NCI-H187 (cell line): ENCODE data around the gene SLC26A11.
"Not testable (repeated sequence)": the region's sequence is repeated elsewhere in the genome, so short reads cannot be mapped to it uniquely, and the experiment has no call there.

ENCODE experiments used
- DNase-seq, 2 experiments: peaks; one replicate each; lab custom pipeline; 2025; lab: John Stamatoyannopoulos, UW

Gene SLC26A11

DNA sequence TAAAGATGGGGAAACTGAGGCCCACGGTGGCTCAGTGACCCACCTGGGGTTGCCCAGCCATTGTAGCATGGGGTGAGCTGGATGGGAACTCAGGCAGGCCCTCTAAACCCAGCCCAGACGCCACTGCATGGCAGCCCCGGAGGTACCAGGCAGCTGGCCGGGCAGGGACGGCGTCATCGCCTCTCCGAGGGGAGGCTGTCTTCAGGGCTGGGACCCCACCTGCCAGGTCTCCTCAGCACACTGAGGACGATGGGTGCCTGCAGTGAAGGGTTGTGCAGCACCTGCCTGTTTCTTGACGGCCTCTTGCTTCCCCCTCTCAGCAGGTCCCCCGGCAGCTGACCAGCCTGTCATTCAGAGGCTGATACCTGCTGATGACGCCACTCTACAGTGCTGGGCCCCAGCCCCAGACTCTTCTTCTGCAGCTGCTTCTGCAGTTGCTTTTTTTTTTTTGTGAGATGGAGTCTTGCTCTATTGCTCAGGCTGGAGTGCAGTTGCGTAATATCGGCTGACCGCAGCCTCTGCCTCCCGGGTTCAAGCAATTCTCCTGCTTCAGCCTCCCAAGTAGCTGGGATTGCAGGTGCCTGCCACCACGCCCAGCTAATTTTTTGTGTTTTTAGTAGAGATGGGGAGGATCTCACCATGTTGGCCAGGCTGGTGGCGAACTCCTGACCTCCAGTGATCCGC is 65.2 kb downstream of the SLC26A11 start:
- no peak for DNase-seq

GRCh38 chr17:80286638-80286960 is 66.4 kb downstream of the SLC26A11 start:
- no peak for DNase-seq

DNA sequence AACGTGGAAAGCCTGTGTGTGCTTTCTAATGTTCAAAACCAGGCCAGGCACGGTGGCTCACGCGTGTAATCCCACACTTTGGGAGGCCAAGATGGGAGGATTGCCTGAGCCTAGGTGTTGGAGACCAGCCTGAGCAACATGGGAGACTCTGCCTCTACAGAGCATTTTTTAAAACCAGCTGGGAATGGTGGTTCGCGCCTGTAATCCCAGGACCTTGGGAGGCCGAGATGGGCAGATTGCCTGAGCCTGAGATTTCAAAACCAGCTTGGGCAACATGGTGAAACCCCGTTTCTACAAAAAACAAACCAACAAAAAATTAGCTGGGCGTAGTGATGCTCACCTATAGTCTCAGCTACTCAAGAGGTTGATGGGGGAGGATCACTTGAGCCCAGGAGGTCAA is 66.8 kb downstream of the SLC26A11 start:
- DNase-seq: no peak

GRCh38 chr17:80287806-80288567 is 67.8 kb downstream of the SLC26A11 start:
- DNase-seq: no peak

- DNase-seq: no peak
These were observed 69.4 kb downstream of the SLC26A11 start for GRCh38 chr17:80289616-80290015.

- no peak for DNase-seq
These were observed 69.9 kb downstream of the SLC26A11 start for GRCh38 chr17:80290156-80290555.

DNA sequence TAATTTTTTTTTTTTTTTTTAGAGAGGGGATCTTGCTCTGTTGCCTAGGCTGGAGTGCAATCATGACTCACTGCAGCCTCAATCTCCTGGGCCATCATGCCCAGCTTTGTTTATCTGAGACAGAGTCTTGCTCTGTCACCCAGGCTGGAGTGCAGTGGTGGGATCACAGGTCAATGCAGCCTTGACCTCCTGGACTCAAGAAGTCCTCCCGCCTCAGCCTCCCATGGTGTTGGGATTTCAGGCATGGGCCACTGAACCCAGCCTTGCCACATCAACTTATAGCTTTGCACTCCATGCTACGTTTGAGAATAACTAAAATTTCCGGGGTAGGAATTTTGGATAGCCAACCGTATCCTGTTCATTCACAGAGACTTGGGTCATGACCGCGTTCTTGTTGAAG is 71.0 kb downstream of the SLC26A11 start:
- no peak for DNase-seq

DNA sequence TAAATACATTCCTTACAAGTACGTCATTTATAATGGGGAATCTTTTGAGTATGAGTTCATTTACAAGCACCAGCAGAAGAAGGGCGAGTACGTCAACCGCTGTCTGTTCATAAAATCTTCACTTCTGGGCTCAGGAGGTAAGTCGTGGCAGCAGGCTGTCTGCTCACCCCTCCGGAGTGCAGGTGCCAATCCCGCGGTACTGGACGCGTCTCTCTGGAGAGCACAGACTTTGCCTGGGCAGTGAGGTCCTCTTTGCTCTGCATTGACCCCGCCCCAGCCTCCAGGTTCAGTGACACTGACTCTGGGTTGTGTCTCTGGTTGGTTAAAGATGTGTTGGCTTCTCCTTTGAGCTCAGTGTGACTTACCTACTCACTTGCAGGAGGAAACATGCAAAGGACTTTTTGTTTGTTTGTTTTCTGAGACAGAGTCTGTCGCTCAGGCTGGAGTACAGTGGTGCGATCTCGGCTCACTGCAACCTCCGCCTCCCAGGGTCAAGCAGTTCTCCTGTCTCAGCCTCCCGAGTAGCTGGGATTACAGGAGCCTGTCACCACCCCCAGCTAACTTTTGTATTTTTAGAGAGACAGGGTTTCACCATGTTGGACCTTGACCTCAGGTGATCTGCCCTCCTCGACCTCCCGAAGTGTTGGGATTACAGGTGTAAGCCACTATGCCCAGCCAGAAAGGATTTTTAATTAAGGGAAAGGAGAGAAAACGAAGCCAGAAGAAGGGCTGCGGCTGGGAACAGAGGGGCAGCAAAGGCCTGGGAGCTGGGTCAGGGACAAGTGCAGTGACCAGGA is 71.7 kb downstream of the SLC26A11 start:
- DNase-seq: no peak

- no peak for DNase-seq
These were observed 72.3 kb downstream of the SLC26A11 start for GRCh38 chr17:80292521-80292971.

DNA sequence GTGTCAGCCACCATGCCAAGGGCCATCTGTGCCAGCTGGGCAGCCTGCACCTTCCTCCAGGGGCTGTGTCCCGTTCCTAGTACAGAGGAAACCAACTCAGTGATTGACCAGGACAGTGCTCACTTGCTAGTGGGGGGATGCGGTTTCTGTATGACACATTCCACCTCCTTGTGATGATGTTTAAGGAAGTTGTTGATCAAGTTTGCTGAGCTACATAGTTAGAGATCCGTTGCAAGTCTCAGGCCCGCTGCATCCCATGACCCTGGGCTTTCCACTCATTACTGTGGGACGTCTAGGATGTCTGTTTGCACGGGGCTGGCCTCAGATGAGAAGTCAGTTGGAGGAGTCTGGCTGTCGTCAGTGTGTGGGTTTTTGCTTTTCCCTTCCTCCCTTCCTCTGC is 74.0 kb downstream of the SLC26A11 start:
- DNase-seq: no peak

DNA sequence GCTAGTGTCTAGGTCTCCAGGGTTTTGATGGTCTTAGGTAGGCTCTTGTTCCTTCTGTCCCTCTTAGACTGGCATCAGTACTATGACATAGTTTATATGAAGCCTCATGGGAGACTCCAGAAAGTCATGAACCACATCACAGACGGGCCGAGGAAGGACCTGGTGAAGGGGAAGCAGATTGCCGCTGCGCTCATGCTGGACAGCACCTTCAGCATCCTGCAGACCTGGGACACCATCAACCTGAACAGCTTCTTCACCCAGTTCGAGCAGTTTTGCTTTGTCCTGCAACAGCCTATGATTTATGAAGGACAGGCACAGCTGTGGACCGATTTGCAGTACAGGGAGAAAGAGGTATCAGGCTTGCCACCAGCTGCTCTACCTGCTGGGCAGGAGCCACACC is 74.4 kb downstream of the SLC26A11 start:
- DNase-seq: no peak

GRCh38 chr17:80295146-80295545 is 74.9 kb downstream of the SLC26A11 start:
- no peak for DNase-seq

- no peak for DNase-seq
These were observed 75.3 kb downstream of the SLC26A11 start for GRCh38 chr17:80295559-80295958.

GRCh38 chr17:80296221-80296620 is 76.0 kb downstream of the SLC26A11 start:
- DNase-seq: no peak

DNA sequence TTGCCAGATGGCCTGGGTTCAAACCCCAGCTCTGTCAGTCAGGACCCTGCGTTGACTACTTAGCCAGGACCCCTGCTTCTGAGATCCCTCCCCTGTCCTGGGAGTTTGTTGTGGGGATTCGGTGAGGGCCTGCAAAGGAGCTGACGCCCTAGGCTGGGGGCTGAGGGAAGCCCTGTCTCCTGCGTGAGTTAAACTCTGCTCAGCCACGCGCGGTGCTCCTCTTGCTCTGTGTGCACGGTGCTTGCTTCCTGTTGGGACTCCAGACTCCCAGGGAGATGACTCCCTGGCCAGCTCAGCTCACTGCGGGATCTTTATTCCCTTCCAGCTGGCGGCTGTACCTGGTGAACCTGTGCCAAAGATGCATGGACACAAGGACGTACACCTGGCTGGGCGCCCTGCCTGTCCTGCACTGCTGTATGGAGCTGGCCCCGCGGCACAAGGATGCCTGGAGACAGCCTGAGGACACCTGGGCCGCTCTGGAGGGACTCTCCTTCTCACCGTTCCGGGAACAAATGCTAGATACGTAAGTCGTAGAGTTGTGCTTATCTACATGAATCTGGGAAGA is 77.9 kb downstream of the SLC26A11 start:
- no peak for DNase-seq

- DNase-seq: not testable (repeated sequence)
These were observed 79.3 kb downstream of the SLC26A11 start for GRCh38 chr17:80299350-80300100.

DNA sequence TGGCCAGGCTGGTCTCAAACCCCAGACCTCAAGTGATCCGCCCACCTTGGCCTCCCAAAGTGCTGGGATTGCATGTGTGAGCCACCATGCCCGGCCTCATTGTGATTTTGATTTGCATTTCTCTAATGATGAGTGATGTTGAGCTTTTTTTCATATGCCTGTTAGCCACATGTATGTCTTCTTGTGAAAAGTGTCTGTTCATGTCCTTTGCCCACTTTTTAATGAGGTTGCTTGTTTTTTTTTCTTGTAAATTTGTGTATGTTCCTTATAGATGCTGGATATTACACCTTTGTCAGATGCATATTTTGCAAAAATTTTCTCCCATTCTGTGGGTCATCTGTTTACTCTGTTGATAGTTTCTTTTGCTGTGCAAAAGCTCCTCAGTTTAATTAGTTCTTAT is 80.5 kb downstream of the SLC26A11 start:
- not testable (repeated sequence) for DNase-seq
